ENCODE measurements around the gene CARS2.

DNA sequence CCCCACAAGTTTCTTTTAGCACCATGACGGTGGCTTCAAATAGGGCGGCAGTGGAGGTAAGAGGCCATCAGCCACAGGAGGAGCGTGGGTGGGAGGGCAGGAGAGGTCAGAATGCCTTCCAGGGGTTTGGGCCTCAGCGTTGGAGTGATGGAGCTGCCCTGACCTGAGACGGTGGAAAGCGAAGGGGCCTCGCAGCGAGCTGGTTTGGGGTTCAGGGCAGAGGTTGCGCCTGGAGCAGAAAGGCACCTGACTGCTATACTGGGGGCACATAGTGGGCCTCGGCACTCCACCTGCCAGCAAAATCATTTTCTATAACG is 91.0 kb downstream of the CARS2 start:
- TF ChIP-seq CTCF (conservative IDR thresholded peaks at IDR 0.05 in 1 of 2, IDR thresholded peaks at IDR 0.05 in 1 of 2; ENCODE audit: extremely low read depth in 1 of 2, insufficient read depth in 1 of 2, low read depth in 1 of 2, low read length in 2 of 2) (no peak), EZH2 (IDR thresholded peaks at IDR 0.05; ENCODE audit: borderline replicate concordance, low read length) (no peak)
